GM20000 (cell line): ENCODE measurements around the gene STK25.

ENCODE experiments used
- DNase-seq: peaks from one replicate; pipeline ENCODE4 v3.0.0; 2012; ENCODE audit warnings: low spot score
- CTCF ChIP-seq: IDR thresholded peaks from 2 replicates; pipeline ENCODE4 v1.5.1; 2012; ENCODE audit warnings: mild to moderate bottlenecking, control low read depth; ENCODE audit errors: extremely low read depth, missing control alignments

Gene STK25

GRCh38 chr2:241539616-241540374 lies 31.4 kb upstream of the STK25 start:
- no peak for TF ChIP-seq CTCF
- no peak for DNase-seq

GRCh38 chr2:241538838-241539615 lies 30.6 kb upstream of the STK25 start:
- peak; percentile 18 for DNase-seq
- TF ChIP-seq CTCF: no peak

- DNase-seq: no peak
- no peak for TF ChIP-seq CTCF
These were observed 27.7 kb upstream of the STK25 start for GRCh38 chr2:241535871-241536655.

- DNase-seq: no peak
- TF ChIP-seq CTCF: no peak
These were observed 26.5 kb upstream of the STK25 start for GRCh38 chr2:241534701-241535375.

GRCh38 chr2:241534293-241534692 lies 25.9 kb upstream of the STK25 start:
- TF ChIP-seq CTCF: no peak
- DNase-seq: no peak

GRCh38 chr2:241532733-241533601 lies 24.6 kb upstream of the STK25 start:
- DNase-seq: peak; percentile 31
- no peak for TF ChIP-seq CTCF
